IMR-90 (cell line): ENCODE data around the gene NFATC1. TPM values are rescaled to one million over a fixed set of nuclear protein-coding genes. Genes with fewer than 3 reads are reported as not detected.

Experiments
- ATAC-seq: fragments of 200-7000 bp; cut with Tn5 transposase; 2 replicates; pipeline ENCODE4 v1.9.1; 2020; ENCODE audit warnings: low read depth, mild to moderate bottlenecking, moderate library complexity
- BruUV-seq: library from RNA; stranded (reverse); fragments of 400-500 nt; replicated peaks from 2 replicates; lab custom pipeline; 2021; lab: Mats Ljungman, UMichigan
- CTCF ChIA-PET: fragments of 300-600 bp; formaldehyde crosslinking; extraction: SDS; loops from one replicate; lab custom pipeline; 2021; ENCODE audit warnings: antibody characterized with exemption; lab: Yijun Ruan, JAX
- POLR2A ChIA-PET: fragments of 300-600 bp; sonication (Branson Sonifier 250); formaldehyde crosslinking; loops from one replicate; lab custom pipeline; 2022; ENCODE audit warnings: antibody characterized with exemption; ENCODE audit not compliant: unreplicated experiment; lab: Charles Lee
- DNase-seq: peaks from one replicate; pipeline ENCODE4 v3.0.0; 2013
- H2AFZ ChIP-seq: replicated peaks from 2 replicates; pipeline ENCODE3; 2013; ENCODE audit warnings: low read length, mild to moderate bottlenecking; ENCODE audit not compliant: poor library complexity
- H2AK5ac ChIP-seq: 2 replicates; pipeline ENCODE4 v1.6.1; 2013; ENCODE audit warnings: low read depth, low read length, inconsistent platforms
- H2AK9ac ChIP-seq: replicated peaks from 2 replicates; pipeline ENCODE3; 2013; ENCODE audit warnings: mild to moderate bottlenecking, low read depth, low read length, moderate library complexity; ENCODE audit not compliant: poor library complexity
- H2BK120ac ChIP-seq: 2 replicates; pipeline ENCODE4 v1.6.1; 2013; ENCODE audit warnings: low read depth, low read length, inconsistent platforms
- H2BK15ac ChIP-seq: 3 replicates; pipeline ENCODE4 v1.6.1; 2013; ENCODE audit warnings: low read depth, low read length, inconsistent platforms
- H2BK20ac ChIP-seq: 2 replicates; pipeline ENCODE4 v1.6.1; 2013; ENCODE audit warnings: low read depth, mild to moderate bottlenecking, inconsistent platforms, low read length, moderate library complexity
- H2BK5ac ChIP-seq: 2 replicates; pipeline ENCODE4 v1.6.1; 2013; ENCODE audit warnings: mild to moderate bottlenecking, low read depth, low read length, inconsistent platforms; ENCODE audit not compliant: poor library complexity, severe bottlenecking
- H3K14ac ChIP-seq: replicated peaks from 2 replicates; pipeline ENCODE4 v1.6.1; 2013; ENCODE audit warnings: low read depth, low read length, inconsistent platforms
- H3K18ac ChIP-seq: 2 replicates; pipeline ENCODE4 v1.6.1; 2013; ENCODE audit warnings: low read depth, low read length, control low read depth
- H3K23ac ChIP-seq: 2 replicates; pipeline ENCODE4 v1.6.1; 2013; ENCODE audit warnings: low read depth, low read length, inconsistent platforms
- H3K27ac ChIP-seq: 2 replicates; pipeline ENCODE4 v1.5.1; 2013; ENCODE audit warnings: mild to moderate bottlenecking, control low read depth, low read length; ENCODE audit not compliant: insufficient read depth
- H3K27me3 ChIP-seq: 2 replicates; pipeline ENCODE4 v1.6.1; 2013; ENCODE audit warnings: low read length; ENCODE audit not compliant: control insufficient read depth, insufficient read depth
- H3K36me3 ChIP-seq: 2 replicates; pipeline ENCODE4 v1.6.1; 2013; ENCODE audit warnings: low read length, mixed read lengths; ENCODE audit not compliant: control insufficient read depth, insufficient read depth
- H3K4ac ChIP-seq: 2 replicates; pipeline ENCODE4 v1.6.1; 2013; ENCODE audit warnings: low read depth, low read length, inconsistent platforms
- H3K4me1 ChIP-seq: 2 replicates; pipeline ENCODE4 v1.6.1; 2013; ENCODE audit warnings: low read length, mixed read lengths; ENCODE audit not compliant: control insufficient read depth, insufficient read depth
- H3K4me2 ChIP-seq: 2 replicates; pipeline ENCODE4 v1.6.1; 2013; ENCODE audit warnings: low read depth, mild to moderate bottlenecking, control low read depth, low read length, moderate library complexity
- H3K4me3 ChIP-seq: 2 replicates; pipeline ENCODE4 v1.5.1; 2013; ENCODE audit warnings: low read depth, mild to moderate bottlenecking, control low read depth, low read length, moderate library complexity; ENCODE audit not compliant: insufficient read depth
- H3K56ac ChIP-seq: 2 replicates; pipeline ENCODE4 v1.6.1; 2013; ENCODE audit warnings: low read length, inconsistent platforms; ENCODE audit not compliant: insufficient read depth; ENCODE audit errors: extremely low read depth
- H3K79me1 ChIP-seq, 2 experiments: 2 replicates each; pipeline ENCODE4 v1.6.1; 2013; ENCODE audit warnings: low read length in 2 of 2, inconsistent platforms in 1 of 2, low read depth in 1 of 2
- H3K9ac ChIP-seq: 2 replicates; pipeline ENCODE4 v1.6.1; 2013; ENCODE audit warnings: low read depth, low read length, control low read depth
- H3K9me1 ChIP-seq: 2 replicates; pipeline ENCODE4 v1.6.1; 2013; ENCODE audit warnings: low read length, inconsistent platforms; ENCODE audit not compliant: insufficient read depth
- H3K9me3 ChIP-seq: 2 replicates; pipeline ENCODE4 v1.6.1; 2013; ENCODE audit warnings: low read length; ENCODE audit not compliant: control insufficient read depth, insufficient read depth
- H4K20me1 ChIP-seq: 2 replicates; pipeline ENCODE4 v1.6.1; 2013; ENCODE audit warnings: low read length, inconsistent platforms; ENCODE audit not compliant: insufficient read depth
- H4K5ac ChIP-seq: 2 replicates; pipeline ENCODE4 v1.6.1; 2013; ENCODE audit warnings: mild to moderate bottlenecking, low read depth, low read length, control low read depth
- H4K8ac ChIP-seq, 2 experiments: 2 replicates each; pipeline ENCODE4 v1.6.1; 2013; ENCODE audit warnings: low read depth in 2 of 2, low read length in 2 of 2, control low read depth in 1 of 2, inconsistent platforms in 1 of 2
- H4K91ac ChIP-seq: 2 replicates; pipeline ENCODE4 v1.6.1; 2013; ENCODE audit warnings: low read depth, low read length, inconsistent platforms; ENCODE audit not compliant: insufficient read depth
- MXI1 ChIP-seq: IDR thresholded peaks from 2 replicates; pipeline ENCODE4 v1.6.1; 2012; ENCODE audit warnings: low read depth, mild to moderate bottlenecking, low read length, moderate library complexity, borderline replicate concordance
- RFX5 ChIP-seq: IDR thresholded peaks from 2 replicates; pipeline ENCODE4 v1.8.0; 2012; ENCODE audit warnings: low read depth, mild to moderate bottlenecking, low read length, moderate library complexity
- WGBS, 2 experiments: methylation state at CpG; one replicate each; pipeline versions ENCODE4 v1.1.5 to v1.1.7; 2013; ENCODE audit warnings: missing lambda C conversion rate in 2 of 2; ENCODE audit not compliant: insufficient read length in 1 of 2; ENCODE audit errors: extremely low coverage in 2 of 2; 5-methylcytosine and 5-hydroxymethylcytosine counted together
- dilution Hi-C: fragments of 300-500 bp; cut with HindIII; formaldehyde crosslinking; loops from one replicate; pipeline ENCODE4 v1.14.3; 2018; ENCODE audit warnings: low sequenced_read_pairs; ENCODE audit not compliant: unreplicated experiment
- in situ Hi-C: fragments of 300-500 bp; cut with MboI; formaldehyde crosslinking; loops from 3 replicates; pipeline ENCODE4 v1.14.3; 2019; ENCODE audit warnings: low sequenced_read_pairs, inconsistent platforms, mixed read lengths
- intact Hi-C: fragments of 100-400 bp; cut with micrococcal nuclease; formaldehyde crosslinking; loops from 2 replicates; pipeline ENCODE4 v1.10.0; 2022
- polyA plus RNA-seq, 3 experiments: library from polyadenylated mRNA; depleted of rRNA; stranded (reverse); fragments of >200 nt; gene quantifications; 2 replicates each; pipeline ENCODE4 v1.2.3, GENCODE V29; 2012; ENCODE audit warnings: low replicate concordance in 1 of 3
- total RNA-seq: library from RNA; depleted of rRNA; stranded (reverse); fragments of >200 nt; gene quantifications from 2 replicates; pipeline ENCODE4 v1.2.3, GENCODE V29; 2012

NFATC1 gene
- total and polyA plus RNA-seq, 2 of the 4 experiments (the other 2 are of a cell fraction): 0.36 to 1.8 TPM

DNA sequence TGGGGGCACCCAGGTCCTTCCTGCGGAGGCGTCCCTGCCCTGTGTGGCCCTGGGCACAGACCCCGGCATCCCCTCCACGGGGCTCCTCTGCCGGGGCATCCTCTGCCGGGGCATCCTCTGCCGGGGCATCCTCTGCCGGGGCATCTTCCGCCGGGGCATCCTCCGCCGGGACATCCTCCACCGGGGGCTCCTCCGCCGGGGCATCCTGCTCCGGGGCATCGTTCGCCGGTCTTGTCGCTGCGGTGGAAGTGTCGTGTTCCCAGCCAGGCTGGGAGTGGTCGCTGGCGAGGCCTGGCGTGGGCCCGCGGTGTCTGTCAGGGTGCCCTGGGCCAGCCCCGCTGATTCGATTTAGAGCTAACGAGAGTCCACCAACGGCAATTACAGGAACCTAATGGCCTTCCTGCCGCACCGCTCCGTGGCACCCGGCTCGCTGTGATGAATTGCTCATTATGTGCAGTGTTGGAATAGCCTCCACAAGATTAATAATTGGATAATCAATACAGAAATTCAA lies 115.1 kb downstream of the NFATC1 start:
- Histone ChIP-seq H3K4me1 (peaks cover 5% of the 10 kb centered on the region; the same call in 1 of the 2 replicates), H3K23ac (no peak overlapping the region), H3K4ac (no peak overlapping the region), H4K5ac (no peak overlapping the region), H3K27ac (no peak overlapping the region), H3K18ac (no peak overlapping the region), H2BK15ac (no peak overlapping the region), H4K8ac (no peak overlapping the region), H3K56ac (no peak overlapping the region), H3K9ac (no peak overlapping the region), H2BK20ac (no peak overlapping the region), H4K20me1 (no peaks in the 10 kb centered on the region), H3K4me3 (no peak overlapping the region), H3K27me3 (no peaks in the 10 kb centered on the region), H2AFZ (no peak overlapping the region), H3K14ac (no peak overlapping the region), H2AK5ac (no peak overlapping the region), H3K36me3 (no peaks in the 10 kb centered on the region), H2AK9ac (no peak overlapping the region), H3K9me1 (no peaks in the 10 kb centered on the region), H3K79me1 (no peaks in the 10 kb centered on the region), H3K4me2 (no peak overlapping the region), H4K91ac (no peak overlapping the region), H2BK5ac (no peak overlapping the region), H3K9me3 (peaks cover 3% of the 10 kb centered on the region; the same call in 1 of the 2 replicates), H2BK120ac (no peak overlapping the region)
- ChIA-PET POLR2A (no interaction called here), CTCF (no interaction called here)
- no peak for DNase-seq
- TF ChIP-seq RFX5: no peak
- TF ChIP-seq MXI1: no peak
- no TSS peak for BruUV-seq
- dilution Hi-C loops: no loop called here
- WGBS, 2 experiments: 99% methylated on average over 16 of the region's 36 CpGs; no CpG with 5 or more reads in 1 of the 2 experiments
- in situ Hi-C loops: no loop called here
- intact Hi-C loops: no loop called here
- no peak for ATAC-seq
